Gastroesophageal sphincter (tissue), 4 donors: Measurements from ENCODE around the gene EMX1. TPM values are rescaled to one million over a fixed set of nuclear protein-coding genes. Genes with fewer than 3 reads are reported as not detected.

ENCODE experiments used
- ATAC-seq: fragments of 150-250 bp; one replicate; pipeline ENCODE4 v1.9.1; 2016; ENCODE audit warnings: mild to moderate bottlenecking, moderate library complexity
- H3K27ac ChIP-seq, 4 donors: fragments of 200-600 bp; sonication (generic) in 3 of 4; 1 replicate in 3 of 4; 2 replicates in 1 of 4; pipeline ENCODE4 v1.5.1; 2016 to 2019
- H3K27me3 ChIP-seq: fragments of 200-600 bp; sonication (generic); one replicate; pipeline ENCODE4 v1.5.1; 2019
- H3K36me3 ChIP-seq, 2 donors: fragments of 200-600 bp; sonication (generic); one replicate each; pipeline ENCODE4 v1.5.1; 2019; ENCODE audit warnings: control low read depth in 1 of 2
- H3K4me1 ChIP-seq, 3 donors: fragments of 200-600 bp; sonication (generic); 1 replicate in 2 of 3; 2 replicates in 1 of 3; pipeline ENCODE4 v1.5.1; 2016 to 2019; ENCODE audit warnings: control low read depth in 2 of 3
- H3K4me3 ChIP-seq, 2 donors: fragments of 200-600 bp; sonication (generic); one replicate each; pipeline ENCODE4 v1.5.1; 2019; ENCODE audit warnings: mild to moderate bottlenecking in 1 of 2, moderate library complexity in 1 of 2
- H3K9me3 ChIP-seq, 3 donors: fragments of 200-600 bp; sonication (generic); one replicate each; pipeline ENCODE4 v1.5.1; 2017 to 2019; ENCODE audit warnings: control low read depth in 2 of 3
- EP300 ChIP-seq: sonication (generic); formaldehyde crosslinking; IDR thresholded peaks from one replicate; pipeline ENCODE4 v1.6.1; 2017; ENCODE audit warnings: antibody characterized with exemption, mild to moderate bottlenecking
- POLR2A ChIP-seq, 2 donors: fragments of 450-650 bp; IDR thresholded peaks; one replicate each; pipeline ENCODE4 v1.6.1; 2017; ENCODE audit warnings: antibody characterized with exemption in 2 of 2, mild to moderate bottlenecking in 2 of 2, moderate library complexity in 1 of 2
- POLR2AphosphoS5 ChIP-seq: sonication (generic); formaldehyde crosslinking; IDR thresholded peaks from one replicate; pipeline ENCODE4 v1.6.1; 2017; ENCODE audit warnings: antibody characterized with exemption
- WGBS, 2 donors: methylation state at CpG; one replicate each; pipeline ENCODE4 v1.1.5; 2018; ENCODE audit warnings: low coverage in 1 of 2; 5-methylcytosine and 5-hydroxymethylcytosine counted together
- total RNA-seq, 4 donors: library from RNA; depleted of rRNA; stranded (reverse); fragments of >200 nt; gene quantifications; one replicate each; pipeline ENCODE4 v1.1.0, GENCODE V29; 2016
- TF ChIP-seq, protein P1 (sequence below), 4 experiments: fragments of 200-600 bp in 2 of 4; fragments of 450-650 bp in 2 of 4; sonication (generic) in 1 of 4; IDR thresholded peaks; one replicate each; pipeline ENCODE4 v1.5.1; 2017 to 2019; ENCODE audit warnings: antibody characterized with exemption in 4 of 4, mild to moderate bottlenecking in 2 of 4, moderate library complexity in 2 of 4

Gene EMX1
- total RNA-seq, 4 donors from 2014 or later, result 0.15 TPM; not detected in 3

DNA sequence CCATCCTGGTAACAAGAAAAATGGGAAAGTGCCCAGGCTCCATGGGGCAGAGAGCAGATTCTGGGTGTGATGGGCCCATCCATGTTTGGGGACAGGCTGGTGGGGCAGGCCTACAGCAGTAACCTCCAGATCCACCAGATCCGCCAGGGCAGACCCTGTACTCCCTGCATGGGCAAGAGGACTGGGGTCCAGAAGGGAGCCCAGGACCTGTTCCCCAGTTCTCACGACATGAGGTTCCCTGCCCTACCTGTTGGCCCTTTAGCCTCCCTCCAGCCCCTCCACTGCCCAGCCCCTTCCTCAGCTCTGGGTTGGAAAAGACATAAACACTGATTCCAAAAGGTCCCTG lies 38.7 kb downstream of the EMX1 start:
- Histone ChIP-seq H3K9me3 (no peaks in the 10 kb centered on the region), H3K4me1 (no peaks in the 10 kb centered on the region), H3K4me3 (no peak overlapping the region), H3K36me3 (peaks cover 0 to 31% of the 10 kb centered on the region in 2 donors), H3K27ac (no peak overlapping the region), H3K27me3 (no peaks in the 10 kb centered on the region)
- ATAC-seq, result no peak
- 100% methylated on average over 1 of the region's 2 CpGs; no CpG with 5 or more reads in 1 of the 2 donors for WGBS, 2 donors
- no peak for TF ChIP-seq POLR2AphosphoS5
- no peak for TF ChIP-seq EP300
- no peak for TF ChIP-seq POLR2A (IDR thresholded peaks at IDR 0.05)
- TF ChIP-seq, protein P1, sequence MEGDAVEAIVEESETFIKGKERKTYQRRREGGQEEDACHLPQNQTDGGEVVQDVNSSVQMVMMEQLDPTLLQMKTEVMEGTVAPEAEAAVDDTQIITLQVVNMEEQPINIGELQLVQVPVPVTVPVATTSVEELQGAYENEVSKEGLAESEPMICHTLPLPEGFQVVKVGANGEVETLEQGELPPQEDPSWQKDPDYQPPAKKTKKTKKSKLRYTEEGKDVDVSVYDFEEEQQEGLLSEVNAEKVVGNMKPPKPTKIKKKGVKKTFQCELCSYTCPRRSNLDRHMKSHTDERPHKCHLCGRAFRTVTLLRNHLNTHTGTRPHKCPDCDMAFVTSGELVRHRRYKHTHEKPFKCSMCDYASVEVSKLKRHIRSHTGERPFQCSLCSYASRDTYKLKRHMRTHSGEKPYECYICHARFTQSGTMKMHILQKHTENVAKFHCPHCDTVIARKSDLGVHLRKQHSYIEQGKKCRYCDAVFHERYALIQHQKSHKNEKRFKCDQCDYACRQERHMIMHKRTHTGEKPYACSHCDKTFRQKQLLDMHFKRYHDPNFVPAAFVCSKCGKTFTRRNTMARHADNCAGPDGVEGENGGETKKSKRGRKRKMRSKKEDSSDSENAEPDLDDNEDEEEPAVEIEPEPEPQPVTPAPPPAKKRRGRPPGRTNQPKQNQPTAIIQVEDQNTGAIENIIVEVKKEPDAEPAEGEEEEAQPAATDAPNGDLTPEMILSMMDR (IDR thresholded peaks at IDR 0.05), result no peak

DNA sequence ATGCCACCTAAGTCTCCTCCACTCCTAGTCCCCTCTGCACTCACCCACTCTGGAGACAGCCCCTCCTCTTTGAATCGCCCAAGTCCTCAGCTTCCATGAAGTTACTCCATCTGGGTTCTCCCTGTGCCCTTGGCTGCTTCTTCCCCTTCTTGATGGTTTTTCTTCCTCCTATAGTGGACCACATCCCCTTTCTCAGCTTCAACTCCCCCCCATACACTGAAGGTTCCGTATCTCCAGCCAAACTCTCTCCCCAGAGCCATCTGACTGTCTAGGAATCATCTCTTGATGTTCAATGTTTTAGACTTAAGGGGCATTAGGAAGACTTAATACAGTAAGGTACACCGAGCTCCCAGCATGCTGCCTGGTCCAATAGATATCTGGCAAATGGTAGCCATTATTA lies 39.6 kb downstream of the EMX1 start:
- H3K36me3 ChIP-seq, result peaks cover 0 to 31% of the 10 kb centered on the region in 2 donors
- H3K27me3 ChIP-seq, result no peaks in the 10 kb centered on the region
- no peak overlapping the region for H3K27ac ChIP-seq
- WGBS, 2 donors, result 88 to 100% methylated on average over 2 to 3 of the region's 3 CpGs
- TF ChIP-seq POLR2AphosphoS5 (no peak), EP300 (no peak), POLR2A (IDR thresholded peaks at IDR 0.05) (no peak)
- TF ChIP-seq, protein P1 (IDR thresholded peaks at IDR 0.05), result no peak
- ATAC-seq, result no peak
- H3K4me1 ChIP-seq, result no peaks in the 10 kb centered on the region
- H3K4me3 ChIP-seq, result no peak overlapping the region
- H3K9me3 ChIP-seq, result no peaks in the 10 kb centered on the region

DNA sequence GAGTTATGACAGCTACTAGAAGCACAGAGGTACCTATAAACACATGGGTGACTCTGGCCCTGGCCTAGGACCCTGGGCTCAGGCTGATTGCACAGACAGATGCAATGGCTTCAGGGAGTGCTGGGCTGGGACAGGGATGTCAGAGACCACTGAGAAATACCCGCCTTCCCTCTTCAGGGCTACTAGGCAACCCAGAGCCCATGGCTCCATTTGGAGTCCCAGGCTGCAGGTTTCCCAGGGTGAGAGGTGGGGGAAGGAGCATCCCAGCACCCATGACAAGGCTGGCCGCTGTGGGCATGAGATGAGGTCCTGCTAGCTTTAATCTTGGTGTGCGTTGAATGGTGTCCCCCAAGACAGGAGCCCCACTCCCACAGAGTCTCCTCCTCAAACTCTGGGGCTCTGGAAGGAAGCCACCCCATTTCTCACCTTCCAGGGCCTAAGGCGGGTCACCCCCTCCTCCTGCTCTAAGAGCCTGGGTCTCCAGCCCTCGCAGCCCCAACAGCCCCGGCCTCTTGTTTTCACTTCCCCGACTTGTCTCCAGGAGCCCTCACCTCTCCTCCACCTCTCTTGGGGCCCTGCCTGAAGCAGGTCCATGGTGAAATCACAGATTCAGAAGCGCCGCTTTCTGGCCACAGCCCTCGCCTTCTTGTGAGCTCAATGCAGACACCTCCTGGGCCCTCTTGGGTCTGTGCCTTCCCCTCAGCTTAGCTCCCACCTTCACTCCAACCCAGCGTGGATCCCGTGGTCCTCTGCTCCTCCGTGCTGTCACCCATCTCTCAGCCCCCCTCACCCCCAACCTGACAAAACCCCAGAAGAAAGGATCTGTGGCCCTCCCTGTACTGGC lies 41.4 kb downstream of the EMX1 start:
- WGBS, 2 donors, result 93 to 96% methylated on average over 3 to 8 of the region's 13 CpGs

DNA sequence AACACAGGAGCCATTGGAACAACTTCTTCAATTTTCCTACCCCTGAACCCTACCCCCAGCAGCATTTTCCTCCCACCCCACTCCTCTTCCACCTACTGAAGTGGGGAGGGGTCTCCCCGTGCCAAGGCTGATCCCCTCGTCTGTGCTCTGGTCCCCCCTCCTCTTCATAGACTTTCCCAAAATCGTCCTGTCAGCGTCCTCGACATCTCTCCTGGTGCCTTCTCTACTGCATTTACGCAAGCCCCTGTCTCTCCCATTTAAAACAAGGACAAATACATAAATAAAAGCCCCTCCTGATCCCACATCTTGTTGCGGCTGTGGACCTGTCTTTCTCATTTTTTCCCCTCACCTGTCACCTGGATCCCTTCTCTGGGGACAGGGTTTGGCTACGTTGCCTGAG lies 42.2 kb downstream of the EMX1 start:
- Histone ChIP-seq H3K9me3 (no peaks in the 10 kb centered on the region), H3K27ac (no peak overlapping the region), H3K4me1 (no peaks in the 10 kb centered on the region), H3K27me3 (no peaks in the 10 kb centered on the region), H3K4me3 (no peak overlapping the region), H3K36me3 (peaks cover 0 to 50% of the 10 kb centered on the region in 2 donors)
- 86% methylated on average over 7 of the region's 8 CpGs; no CpG with 5 or more reads in 1 of the 2 donors for WGBS, 2 donors
- no peak for TF ChIP-seq POLR2A (IDR thresholded peaks at IDR 0.05)
- TF ChIP-seq, protein P1 (IDR thresholded peaks at IDR 0.05), result no peak
- ATAC-seq, result no peak

More for the DNA sequence above, 41.4 kb downstream of the EMX1 start:
- no peaks in the 10 kb centered on the region for H3K9me3 ChIP-seq
- no peaks in the 10 kb centered on the region for H3K4me1 ChIP-seq
- no peak overlapping the region for H3K4me3 ChIP-seq
- no peak overlapping the region for H3K27ac ChIP-seq
- TF ChIP-seq, protein P1 (IDR thresholded peaks at IDR 0.05), result no peak
- TF ChIP-seq EP300 (no peak), POLR2A (IDR thresholded peaks at IDR 0.05) (no peak), POLR2AphosphoS5 (no peak)
- H3K27me3 ChIP-seq, result no peaks in the 10 kb centered on the region
- no peak for ATAC-seq
- peaks cover 0 to 43% of the 10 kb centered on the region in 2 donors for H3K36me3 ChIP-seq
